Upper lobe of left lung (tissue), 4 donors: ENCODE data around the gene ESRRG.

ENCODE experiments used
- POLR2A ChIP-seq, 4 donors: fragments of 450-650 bp; IDR thresholded peaks; one replicate each; pipeline ENCODE4 v1.5.1; 2016 to 2017; ENCODE audit warnings: antibody characterized with exemption in 4 of 4, mild to moderate bottlenecking in 2 of 4
- POLR2AphosphoS5 ChIP-seq, 2 donors: sonication (generic); formaldehyde crosslinking; IDR thresholded peaks; one replicate each; pipeline ENCODE4 v1.5.1; 2017; ENCODE audit warnings: antibody characterized with exemption in 2 of 2
- TF ChIP-seq, protein P1 (sequence below), 6 experiments: fragments of 450-650 bp in 4 of 6; fragments of 200-600 bp in 2 of 6; sonication (generic) in 2 of 6; IDR thresholded peaks; one replicate each; pipeline ENCODE4 v1.5.1; 2016 to 2019; ENCODE audit warnings: antibody characterized with exemption in 6 of 6

DNA sequence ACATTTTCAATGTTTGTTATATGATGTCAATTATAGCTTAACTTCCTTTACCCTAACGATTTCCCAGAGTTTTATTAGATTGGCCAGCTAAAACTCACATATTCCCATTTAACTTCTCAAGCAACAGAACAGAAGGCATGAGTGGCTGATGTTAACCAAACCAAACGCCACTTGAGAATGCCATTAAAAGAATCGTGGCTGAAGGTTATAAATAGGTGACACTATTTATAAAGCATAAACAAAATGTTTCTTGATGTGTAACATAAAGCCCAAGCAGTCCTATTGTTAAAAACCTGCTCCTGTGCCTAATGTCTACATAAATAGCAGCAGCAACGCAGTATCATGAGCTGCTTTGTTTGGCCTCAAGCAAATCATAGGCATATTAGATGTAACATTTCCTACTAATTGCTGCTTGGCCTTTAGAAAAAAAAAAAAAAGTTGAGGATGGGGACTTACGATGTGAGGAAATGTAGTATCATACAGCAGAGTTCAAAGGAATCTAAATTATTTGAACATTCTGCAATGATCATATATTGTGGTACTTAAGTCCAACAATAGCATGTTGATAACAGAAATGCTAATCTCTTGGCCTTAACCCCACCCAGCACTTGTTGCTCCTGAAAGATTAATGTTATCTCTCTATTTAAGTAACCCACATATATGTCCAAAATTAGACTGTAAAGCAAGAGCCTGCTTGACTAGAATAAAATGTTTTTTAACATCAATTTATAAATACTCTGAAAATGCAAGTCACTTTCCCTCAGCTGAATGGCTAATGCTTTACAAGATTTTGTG is 106.0 kb downstream of the ESRRG start:
- TF ChIP-seq, protein P1, sequence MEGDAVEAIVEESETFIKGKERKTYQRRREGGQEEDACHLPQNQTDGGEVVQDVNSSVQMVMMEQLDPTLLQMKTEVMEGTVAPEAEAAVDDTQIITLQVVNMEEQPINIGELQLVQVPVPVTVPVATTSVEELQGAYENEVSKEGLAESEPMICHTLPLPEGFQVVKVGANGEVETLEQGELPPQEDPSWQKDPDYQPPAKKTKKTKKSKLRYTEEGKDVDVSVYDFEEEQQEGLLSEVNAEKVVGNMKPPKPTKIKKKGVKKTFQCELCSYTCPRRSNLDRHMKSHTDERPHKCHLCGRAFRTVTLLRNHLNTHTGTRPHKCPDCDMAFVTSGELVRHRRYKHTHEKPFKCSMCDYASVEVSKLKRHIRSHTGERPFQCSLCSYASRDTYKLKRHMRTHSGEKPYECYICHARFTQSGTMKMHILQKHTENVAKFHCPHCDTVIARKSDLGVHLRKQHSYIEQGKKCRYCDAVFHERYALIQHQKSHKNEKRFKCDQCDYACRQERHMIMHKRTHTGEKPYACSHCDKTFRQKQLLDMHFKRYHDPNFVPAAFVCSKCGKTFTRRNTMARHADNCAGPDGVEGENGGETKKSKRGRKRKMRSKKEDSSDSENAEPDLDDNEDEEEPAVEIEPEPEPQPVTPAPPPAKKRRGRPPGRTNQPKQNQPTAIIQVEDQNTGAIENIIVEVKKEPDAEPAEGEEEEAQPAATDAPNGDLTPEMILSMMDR (IDR thresholded peaks at IDR 0.05): no peak
- TF ChIP-seq POLR2A (IDR thresholded peaks at IDR 0.05) (no peak), POLR2AphosphoS5 (IDR thresholded peaks at IDR 0.05) (no peak)
